AML-193 (cell line): ENCODE data around the gene HIPK1.
A peak's percentile ranks its signal among the peaks of the same experiment; 100 is the strongest.

Experiments used
- DNase-seq, 2 experiments: peaks; one replicate each; lab custom pipeline; 2025; lab: John Stamatoyannopoulos, UW

HIPK1 gene

DNA sequence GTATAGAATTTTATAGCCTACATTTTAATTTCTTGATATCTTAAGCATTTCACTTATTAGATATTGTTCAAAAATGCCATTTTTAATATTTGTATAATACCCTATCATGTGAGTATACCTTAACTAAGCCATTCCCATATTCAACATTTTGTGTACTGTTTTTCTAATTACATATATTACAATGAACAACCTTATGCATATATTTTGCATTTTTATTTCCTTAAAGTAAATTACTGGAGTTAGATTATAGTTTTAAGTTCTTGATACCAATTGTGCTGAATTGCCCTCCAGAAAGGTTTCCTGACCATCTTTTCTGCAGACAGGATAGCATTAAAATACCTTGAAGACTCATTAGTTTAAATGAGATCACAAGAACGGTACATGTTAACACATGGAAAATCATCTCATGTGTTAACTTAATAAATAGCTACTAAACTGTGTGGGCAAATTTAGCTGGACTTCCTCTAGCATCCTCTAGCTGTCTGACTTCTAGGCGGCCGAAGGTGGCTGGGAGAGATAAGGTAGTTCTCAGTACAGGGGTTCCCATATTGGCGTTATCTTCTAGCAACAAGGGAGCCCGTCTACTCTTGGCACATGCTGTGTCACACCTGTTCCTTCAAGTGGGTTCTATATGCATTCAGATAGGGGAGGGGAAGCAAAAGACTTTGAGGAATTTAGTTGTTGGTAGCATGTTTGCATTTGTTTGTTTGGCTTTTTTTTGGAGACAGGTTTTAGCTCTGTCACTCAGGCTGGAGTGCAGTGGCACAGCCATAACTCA lies 15.0 kb upstream of the HIPK1 start:
- no peak for DNase-seq

DNA sequence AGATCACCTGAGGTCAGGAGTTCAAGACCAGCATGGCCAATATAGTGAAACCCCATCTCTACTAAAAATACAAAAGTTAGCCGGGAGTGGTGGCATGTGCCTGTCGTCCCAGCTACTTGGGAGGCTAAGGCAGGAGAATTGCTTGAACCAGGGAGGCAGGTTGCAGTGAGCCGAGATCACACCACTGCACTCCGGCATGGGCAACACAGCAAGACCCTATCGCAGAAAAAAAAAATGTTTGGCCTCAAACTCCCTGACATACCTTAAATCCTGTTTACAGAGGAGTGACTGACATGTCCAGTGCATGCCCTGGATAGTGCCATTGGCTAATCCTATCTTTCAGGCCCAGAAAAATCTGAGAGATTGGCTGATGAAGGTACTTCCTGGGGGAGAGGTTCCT lies 12.2 kb upstream of the HIPK1 start:
- DNase-seq, result no peak

DNA sequence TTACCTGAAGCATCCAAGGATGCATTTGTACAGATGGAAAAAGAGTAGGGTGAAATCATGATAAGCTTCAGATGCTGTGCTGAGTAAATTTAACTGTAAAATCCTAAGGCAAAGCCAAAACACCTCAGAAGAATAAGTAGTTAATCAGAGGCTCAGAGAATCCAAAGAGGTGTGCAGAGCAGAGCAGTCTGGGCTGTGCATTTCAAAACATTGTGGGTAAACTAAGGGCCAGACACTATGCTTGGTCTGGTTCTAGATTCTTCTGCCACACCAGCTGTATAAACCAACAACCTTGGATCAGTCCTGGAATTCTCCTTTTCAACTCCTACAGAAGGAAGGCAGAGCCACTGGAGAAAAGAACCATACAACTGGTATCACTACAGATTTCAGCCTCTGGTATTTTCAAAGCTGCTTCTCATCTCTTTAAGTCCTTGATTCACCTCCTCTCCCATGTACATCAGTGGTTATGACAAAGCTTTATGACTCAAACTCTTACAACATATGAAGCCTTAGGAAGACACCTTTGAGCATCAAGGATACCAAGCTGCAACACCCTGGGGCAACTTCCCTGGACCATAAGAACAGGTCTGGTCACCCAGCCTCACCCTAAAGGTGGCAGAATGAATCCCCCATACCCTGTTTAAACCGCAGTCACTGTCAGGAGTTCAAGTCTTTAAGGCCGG lies 11.6 kb upstream of the HIPK1 start:
- peak; percentile 21 to 22 for DNase-seq

DNA sequence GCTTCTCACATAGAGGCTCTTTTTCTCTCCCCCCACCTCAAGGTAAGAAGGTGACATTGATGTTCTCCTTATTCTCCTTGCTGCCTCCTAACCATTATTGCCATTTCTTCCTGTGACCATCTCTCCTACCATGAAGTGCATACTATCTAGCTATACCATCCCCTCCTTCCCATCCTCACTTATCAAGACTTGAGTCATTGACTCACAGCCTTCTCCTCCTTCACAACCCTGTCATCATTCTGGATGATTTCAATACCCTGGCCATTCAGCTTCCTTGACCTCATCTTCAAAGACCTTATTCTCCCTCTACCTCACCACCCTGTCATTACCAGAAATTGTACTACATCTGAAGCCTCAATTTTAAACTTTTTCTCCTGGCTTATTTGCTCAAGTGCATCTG lies 10.9 kb upstream of the HIPK1 start:
- DNase-seq, result no peak

DNA sequence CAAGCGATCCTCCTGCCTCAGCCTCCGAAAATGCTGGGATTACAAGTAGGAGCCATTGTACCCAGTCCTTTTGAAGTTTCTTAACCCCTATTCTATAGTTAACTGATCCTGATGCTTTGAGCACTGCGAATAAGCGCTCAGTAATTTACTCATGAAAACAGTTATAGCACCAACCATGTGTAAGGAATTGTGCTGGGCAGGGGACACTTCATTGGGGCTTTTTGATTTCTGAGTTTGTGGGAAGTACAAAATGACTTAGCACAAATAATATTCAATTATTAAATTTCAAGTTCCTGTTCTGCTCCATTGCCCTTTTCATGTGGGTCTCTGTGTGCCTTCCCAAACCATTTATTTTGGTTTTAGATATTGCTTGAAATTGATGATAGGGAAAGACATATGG lies 6.2 kb upstream of the HIPK1 start:
- DNase-seq, result no peak

DNA sequence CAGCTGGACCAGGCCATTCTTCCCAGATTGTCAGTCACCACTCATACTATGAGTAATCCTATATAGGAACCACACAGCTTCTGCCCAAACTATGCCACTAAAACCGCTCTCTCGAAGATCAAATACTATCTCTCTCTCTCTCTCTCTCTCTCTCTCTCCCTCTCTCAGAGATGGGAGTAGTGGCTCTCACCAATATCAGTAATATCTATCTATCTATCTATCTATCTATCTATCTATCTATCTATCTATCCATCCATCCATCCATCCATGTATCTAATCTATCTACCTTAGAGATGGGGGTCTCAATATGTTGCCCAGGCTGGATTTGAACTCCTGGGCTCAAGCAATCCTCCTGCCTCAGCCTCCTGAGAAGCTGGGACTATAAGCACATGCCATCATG lies 4.7 kb upstream of the HIPK1 start:
- DNase-seq, result no peak

DNA sequence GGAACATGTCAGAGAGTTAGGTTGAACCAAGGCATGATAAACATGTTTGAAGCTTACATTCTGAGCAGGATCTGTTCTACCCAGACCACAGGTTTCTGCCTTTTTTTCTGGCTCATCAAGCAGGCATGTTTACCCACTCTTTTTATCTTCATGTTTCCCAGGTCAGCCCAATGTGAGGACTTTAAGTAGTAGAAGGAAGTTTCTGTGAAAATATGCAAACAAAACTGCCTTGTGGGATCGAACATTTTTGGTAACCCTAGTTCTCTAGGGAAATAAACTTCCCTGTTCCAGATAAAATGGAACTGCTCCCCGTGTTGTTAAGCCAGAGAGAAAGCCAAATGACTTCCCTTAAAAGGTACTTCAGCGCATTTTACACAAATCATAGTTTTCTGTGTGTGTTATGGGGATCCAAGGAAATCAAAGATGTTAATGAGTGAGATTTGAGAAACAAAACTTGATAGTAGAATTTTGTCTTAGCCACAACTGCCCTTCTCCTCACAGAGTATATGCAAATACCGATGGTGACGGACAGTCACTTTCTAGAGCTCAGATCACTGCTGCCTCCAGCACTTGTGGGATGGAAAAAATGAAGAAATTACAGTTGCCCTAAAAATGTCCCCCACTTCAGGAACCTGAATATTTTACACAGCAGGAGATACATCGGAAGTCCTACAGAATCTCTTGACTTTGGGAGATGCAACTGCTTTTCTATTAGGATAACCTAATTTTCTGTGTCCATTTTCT lies 765 bp upstream of the HIPK1 start:
- peak in 1 of 2 experiments; percentile 38 for DNase-seq

DNA sequence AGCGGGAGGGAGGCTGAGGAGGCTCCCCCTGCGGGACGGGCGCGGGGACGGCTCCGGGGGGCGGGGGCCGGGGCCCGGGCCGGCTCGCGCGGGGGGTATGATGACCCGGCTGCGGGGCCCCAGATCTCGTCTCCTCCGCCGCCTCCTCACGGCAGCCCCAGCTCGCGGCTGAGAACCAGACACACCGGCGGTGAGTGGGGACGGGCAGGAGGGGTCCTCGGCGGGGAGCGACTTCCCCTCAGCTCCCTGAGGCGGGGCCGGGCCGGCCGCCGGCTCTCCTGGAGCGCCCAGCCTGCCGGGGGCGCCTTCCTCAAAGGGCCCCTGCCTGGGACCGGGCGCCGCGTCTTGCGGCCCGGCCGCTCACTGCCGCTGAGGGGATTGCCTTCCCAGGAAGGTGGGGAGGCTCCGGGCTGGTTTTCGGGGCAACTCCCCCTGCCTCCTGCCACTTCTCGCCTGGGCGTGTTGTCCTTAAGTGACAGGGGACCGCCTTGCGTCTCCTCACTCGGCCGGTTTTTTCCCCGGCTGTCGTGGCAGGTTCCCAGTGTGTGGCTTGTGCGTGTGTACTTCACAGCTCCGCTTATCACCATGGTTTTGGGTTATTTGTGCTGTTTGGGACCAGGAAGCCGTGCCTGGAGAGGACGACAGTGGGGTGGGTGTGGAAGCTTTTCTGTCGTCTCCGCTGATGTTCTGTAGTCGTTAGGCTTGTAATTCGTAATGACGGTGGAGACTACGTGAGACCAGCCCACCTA lies 800 bp downstream of the HIPK1 start:
- DNase-seq, result no peak

DNA sequence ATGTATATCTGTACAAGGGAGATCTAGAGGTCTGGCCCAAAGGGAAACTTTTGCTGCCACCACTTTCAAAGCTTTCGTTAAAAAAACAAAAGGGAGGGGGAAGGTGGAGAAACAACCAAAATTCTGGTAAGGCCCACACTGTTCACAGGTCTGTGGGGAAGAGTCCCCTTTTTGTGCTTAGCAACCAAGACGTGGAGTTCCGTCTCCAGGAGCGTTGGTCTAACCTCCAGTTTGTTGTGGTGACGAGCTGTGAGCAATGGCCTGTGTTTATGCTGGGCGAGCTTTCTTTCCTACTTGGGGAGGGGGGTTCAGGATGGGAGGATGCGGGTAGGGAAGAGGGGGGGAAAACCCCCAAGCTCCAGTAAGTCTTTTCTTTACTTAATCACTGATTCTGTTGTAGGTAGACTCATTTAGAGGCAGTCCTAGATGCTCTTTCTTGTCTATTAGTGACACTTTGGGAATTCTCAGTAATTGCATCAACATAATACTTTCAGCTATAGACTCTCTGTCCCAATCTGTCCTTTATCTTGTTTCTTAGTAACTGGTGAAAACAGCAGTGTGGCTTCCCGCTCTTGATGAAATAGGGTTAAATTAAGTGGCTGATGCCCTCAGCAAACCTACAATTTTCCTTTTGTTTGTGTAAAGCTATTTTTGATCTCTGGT lies 1.5 kb downstream of the HIPK1 start:
- peak; percentile 71 to 74 for DNase-seq

DNA sequence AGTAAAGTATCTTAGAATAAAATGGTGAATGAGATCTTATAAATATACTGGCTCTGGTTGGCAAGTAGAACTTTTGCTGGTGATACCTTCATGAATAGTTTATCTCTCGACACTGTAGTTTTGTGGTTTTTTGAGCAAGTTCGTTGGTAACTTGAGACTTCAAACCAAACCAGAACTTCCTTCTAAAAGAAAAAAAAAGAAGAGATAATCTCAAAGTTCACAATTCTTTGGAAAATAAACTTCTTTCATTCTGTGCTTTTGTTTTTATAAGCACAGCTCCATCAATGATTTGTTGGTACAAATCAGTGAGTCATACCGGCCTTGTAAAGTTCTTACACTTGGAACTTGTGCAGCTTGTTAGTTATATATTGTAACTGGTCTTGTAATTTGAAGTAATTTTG lies 2.3 kb downstream of the HIPK1 start:
- DNase-seq, result peak; percentile 17 to 37

DNA sequence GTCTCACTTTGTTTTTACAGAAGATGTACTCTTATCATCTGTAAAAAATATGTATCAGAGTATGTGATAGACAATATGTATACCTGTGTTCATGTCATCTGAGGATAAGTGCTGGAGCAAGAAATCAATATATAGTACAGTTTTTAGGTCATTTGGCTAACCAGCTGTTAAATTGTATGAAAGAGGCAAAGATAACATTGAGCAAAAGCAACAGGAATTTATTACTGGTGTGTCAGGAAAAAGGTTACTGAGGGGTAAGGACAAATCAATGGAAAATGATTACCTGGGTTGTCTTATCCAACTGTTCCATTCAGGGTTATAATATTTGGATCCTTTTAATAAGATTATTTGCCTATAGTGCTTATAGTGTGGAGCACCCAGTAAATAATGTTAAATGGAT lies 4.9 kb downstream of the HIPK1 start:
- DNase-seq, result no peak

DNA sequence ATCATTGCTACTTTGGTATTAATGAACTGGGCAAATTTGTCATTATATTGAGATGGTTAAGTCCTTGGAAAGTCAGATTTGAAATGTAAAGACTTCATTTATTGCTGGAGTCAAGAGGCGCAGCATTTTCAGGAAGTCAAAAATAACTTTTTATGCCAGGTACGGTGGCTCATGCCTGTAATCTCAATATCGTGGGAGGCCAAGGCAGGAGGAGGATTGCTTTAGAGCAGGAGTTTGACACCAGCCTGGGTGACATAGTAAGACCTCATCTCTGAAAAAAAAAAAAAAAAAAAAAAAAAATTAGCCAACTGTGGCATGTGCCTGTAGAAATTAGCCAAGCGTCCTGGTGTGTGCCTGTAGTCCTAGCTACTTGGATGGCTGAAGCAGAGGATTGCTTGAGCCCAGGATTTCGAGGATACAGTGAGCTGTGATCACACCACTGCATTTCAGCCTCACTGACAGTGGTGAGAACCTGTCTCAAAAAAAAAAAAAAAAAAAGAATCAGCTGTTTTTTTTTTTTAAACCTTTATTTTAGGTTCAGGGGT lies 5.5 kb downstream of the HIPK1 start:
- DNase-seq, result no peak

DNA sequence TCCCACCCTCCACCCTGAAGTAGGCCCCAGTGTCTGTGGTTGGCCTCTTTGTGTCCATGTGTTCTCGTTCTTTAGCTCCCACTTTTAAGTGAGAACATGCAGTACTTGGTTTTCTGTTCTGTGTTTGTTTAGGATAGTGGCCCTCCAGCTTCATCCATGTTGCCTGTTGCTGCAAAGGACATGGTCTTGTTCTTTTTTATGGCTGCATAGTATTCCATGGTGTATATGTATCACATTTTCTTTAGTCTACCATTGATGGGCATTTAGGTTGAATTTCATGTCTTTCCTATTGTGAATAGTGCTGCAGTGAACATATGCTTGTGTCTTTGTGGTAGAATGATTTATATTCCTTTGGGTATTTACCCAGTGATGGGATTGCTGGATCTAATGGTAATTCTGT lies 6.1 kb downstream of the HIPK1 start:
- no peak for DNase-seq

DNA sequence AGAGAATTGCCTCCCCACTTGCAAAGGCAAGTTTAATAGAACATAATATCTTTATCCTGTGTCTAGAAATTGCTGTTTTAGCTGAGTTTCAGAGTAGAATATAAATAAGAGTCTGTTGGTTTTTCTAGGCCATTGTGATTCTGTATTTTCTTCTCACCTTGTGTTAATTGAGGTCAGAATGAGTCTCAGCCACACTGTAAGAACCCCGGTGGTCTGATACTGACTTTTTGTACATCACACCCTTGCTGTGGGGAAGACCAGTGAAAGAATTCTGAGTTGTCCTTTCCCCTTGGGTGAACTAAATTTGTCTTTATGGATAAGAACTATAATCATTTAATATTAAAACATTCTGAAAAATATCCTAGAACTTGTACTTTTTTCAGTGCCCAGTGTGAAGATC lies 6.8 kb downstream of the HIPK1 start:
- DNase-seq, result no peak

DNA sequence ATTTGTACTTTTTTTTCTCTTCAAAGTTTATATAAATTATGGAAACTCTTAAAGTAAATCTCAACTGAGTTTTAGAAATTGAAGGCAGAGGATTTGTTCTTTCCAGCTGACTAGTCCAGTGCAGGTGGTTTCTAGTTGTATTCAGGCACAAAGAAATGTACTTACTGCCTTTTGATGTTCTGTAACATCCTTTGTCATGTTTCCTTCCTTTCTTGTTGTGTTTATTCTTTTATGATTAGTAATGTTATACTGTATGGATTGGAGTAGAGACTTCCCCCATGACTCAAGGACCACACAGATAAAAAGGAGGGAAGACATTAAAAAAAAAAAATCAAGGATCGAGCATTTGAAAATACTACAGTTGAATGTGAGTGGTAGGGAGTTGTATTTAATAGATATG lies 8.0 kb downstream of the HIPK1 start:
- no peak for DNase-seq

DNA sequence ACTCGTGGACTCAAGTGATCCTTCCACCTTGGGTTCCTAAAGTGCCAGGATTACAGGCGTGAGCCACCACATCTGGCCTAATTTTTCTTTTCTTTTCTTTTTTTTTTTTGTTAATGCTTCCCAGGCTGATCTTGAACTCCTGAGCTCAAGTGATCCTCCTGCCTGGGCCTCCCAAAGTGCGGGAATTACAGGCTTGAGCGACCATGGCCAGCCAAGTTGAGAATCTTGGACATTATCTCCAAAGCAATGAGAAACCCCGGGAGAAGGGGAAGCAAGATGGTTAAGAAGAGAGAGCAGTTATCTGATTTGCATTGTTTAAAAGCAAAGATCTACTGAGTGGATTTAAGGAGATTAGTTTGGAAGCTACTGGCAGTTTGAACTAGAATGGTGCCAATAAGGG lies 9.1 kb downstream of the HIPK1 start:
- no peak for DNase-seq

DNA sequence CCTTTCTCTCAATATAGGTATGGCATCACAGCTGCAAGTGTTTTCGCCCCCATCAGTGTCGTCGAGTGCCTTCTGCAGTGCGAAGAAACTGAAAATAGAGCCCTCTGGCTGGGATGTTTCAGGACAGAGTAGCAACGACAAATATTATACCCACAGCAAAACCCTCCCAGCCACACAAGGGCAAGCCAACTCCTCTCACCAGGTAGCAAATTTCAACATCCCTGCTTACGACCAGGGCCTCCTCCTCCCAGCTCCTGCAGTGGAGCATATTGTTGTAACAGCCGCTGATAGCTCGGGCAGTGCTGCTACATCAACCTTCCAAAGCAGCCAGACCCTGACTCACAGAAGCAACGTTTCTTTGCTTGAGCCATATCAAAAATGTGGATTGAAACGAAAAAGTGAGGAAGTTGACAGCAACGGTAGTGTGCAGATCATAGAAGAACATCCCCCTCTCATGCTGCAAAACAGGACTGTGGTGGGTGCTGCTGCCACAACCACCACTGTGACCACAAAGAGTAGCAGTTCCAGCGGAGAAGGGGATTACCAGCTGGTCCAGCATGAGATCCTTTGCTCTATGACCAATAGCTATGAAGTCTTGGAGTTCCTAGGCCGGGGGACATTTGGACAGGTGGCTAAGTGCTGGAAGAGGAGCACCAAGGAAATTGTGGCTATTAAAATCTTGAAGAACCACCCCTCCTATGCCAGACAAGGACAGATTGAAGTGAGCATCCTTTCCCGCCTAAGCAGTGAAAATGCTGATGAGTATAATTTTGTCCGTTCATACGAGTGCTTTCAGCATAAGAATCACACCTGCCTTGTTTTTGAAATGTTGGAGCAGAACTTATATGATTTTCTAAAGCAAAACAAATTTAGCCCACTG lies 11.5 kb downstream of the HIPK1 start:
- DNase-seq, result no peak

DNA sequence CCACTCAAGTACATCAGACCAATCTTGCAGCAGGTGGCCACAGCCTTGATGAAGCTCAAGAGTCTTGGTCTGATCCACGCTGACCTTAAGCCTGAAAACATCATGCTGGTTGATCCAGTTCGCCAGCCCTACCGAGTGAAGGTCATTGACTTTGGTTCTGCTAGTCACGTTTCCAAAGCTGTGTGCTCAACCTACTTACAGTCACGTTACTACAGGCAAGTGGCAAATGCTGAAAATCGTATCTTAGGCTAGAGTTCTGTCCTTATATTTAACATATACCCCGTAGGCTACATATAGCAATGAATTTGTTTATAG lies 12.1 kb downstream of the HIPK1 start:
- no peak for DNase-seq

DNA sequence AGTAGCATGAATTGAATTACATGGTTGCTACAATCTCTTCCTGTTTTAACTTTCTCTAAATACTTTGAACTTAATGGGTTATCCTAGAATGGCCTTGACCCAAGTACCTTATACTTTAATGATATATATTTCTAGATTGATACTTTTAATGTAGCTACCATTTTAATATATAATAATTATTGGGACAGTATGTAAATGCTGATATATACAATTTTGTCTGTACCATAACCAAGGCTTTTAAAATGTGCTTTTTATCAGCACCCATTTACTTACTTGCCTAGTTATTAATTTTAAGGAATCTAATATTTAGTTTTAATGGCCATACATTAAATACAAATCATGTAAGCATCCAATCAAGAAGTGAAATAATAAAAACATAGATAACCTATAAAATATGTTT lies 13.4 kb downstream of the HIPK1 start:
- no peak for DNase-seq

DNA sequence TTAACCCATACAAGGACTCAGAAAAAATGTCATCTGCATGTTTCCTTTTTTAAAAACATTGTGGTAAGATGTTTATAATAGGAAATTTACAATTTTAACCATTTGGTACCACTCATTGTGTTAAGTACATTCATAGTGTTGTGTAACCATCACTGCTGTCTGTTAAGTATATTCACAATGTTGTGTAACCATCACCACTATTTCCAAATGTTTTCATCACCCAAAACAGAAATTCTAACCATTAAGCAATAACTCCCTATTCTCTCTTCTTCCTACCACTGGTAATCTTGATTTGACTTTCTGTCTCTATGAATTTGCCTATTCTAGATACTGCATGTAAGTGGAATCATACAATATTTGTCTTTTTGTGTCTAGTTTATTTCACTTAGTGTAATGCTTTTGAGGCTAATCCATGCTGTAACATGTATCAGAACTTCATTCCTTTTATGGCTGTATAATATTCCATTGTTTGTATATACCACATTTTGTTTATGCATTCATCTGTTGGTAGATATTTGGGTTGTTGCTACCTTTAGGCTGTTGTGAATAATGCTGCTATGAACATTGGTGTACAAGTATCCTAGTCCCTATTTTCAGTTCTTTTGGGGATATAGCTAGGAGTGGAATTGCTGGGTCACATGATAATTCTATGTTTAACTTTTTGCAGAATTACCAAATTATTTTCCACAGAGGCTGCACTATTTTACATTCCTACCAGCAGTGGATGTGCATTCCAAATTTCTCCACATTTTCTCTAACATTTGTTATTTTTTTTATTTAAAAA lies 14.1 kb downstream of the HIPK1 start:
- DNase-seq, result peak; percentile 92 to 93
